Fibroblast of lung (primary cell): Measurements from ENCODE around the gene SLC28A1.

Source experiments
- CTCF ChIP-seq, 2 donors: IDR thresholded peaks in 1 of 2; conservative IDR thresholded peaks in 1 of 2; 1 replicate in 1 of 2; 2 replicates in 1 of 2; pipeline ENCODE4 v1.5.1; 2011 to 2012; ENCODE audit warnings: low read length in 2 of 2, control low read depth in 1 of 2, inconsistent platforms in 1 of 2, low read depth in 1 of 2, mild to moderate bottlenecking in 1 of 2
- EZH2 ChIP-seq: IDR thresholded peaks from 2 replicates; pipeline ENCODE4 v1.5.1; 2012; ENCODE audit warnings: low read length, control low read depth, mild to moderate bottlenecking; ENCODE audit errors: missing control alignments

GRCh38 chr15:84846269-84846668 is 38.2 kb upstream of the SLC28A1 start:
- TF ChIP-seq CTCF (conservative IDR thresholded peaks at IDR 0.05 in 1 of 2, IDR thresholded peaks at IDR 0.05 in 1 of 2; ENCODE audit: low read depth in 1 of 2, low read length in 2 of 2) (no peak), EZH2 (no peak)
